HepG2 (cell line): ENCODE data around the gene C6orf132. TPM values are rescaled to one million over a fixed set of nuclear protein-coding genes. Genes with fewer than 3 reads are reported as not detected.

Experiments
- ATAC-seq: fragments of 200-7000 bp; cut with Tn5 transposase; 3 replicates; pipeline ENCODE4 v1.9.1; 2020; ENCODE audit warnings: mild to moderate bottlenecking, moderate library complexity
- BruUV-seq: library from RNA; stranded (reverse); fragments of 400-500 nt; replicated peaks from 2 replicates; lab custom pipeline; 2021; lab: Mats Ljungman, UMichigan
- CTCF ChIA-PET: fragments of 300-600 bp; formaldehyde crosslinking; extraction: SDS; loops from one replicate; lab custom pipeline; 2021; ENCODE audit warnings: low total read pairs, inconsistent platforms, low intra/inter-chr PET ratio; lab: Yijun Ruan, JAX
- POLR2A ChIA-PET: fragments of 350-600 bp; sonication (Branson Sonifier 250); formaldehyde crosslinking; loops from one replicate; lab custom pipeline; 2020; ENCODE audit warnings: antibody characterized with exemption, inconsistent platforms; lab: Yijun Ruan, JAX
- DNase-seq: peaks from one replicate; pipeline ENCODE4 v3.0.0-alpha.2; 2015; ENCODE audit warnings: low spot score
- FAIRE-seq: peaks from 3 replicates; lab custom pipeline; 2011; peaks lifted over from hg19 to GRCh38; lab: Jason Lieb, UNC
- H2AFZ ChIP-seq: one replicate; pipeline ENCODE4 v1.6.1; 2011; ENCODE audit warnings: low read length, inconsistent platforms
- H3K27ac ChIP-seq: fragments of 300-600 bp; 3 replicates; pipeline ENCODE4 v1.8.0; 2011; ENCODE audit warnings: mixed run types, mild to moderate bottlenecking, mixed read lengths, low read length, inconsistent platforms; ENCODE audit not compliant: insufficient read depth; ENCODE audit errors: extremely low read length
- H3K27me3 ChIP-seq, 2 experiments: fragments of 200-600 bp in 1 of 2; 2 replicates in 1 of 2; 3 replicates in 1 of 2; pipeline versions ENCODE4 v1.6.0 to v1.8.0; 2011; ENCODE audit warnings: low read length in 2 of 2, mild to moderate bottlenecking in 2 of 2, moderate library complexity in 2 of 2, inconsistent platforms in 1 of 2; ENCODE audit not compliant: insufficient read depth in 2 of 2, control insufficient read depth in 1 of 2
- H3K36me3 ChIP-seq, 2 experiments: fragments of 200-600 bp in 1 of 2; replicated peaks in 1 of 2; 2 replicates in 1 of 2; 3 replicates in 1 of 2; pipeline versions ENCODE4 v1.5.1 to v1.8.0; 2011; ENCODE audit warnings: low read length in 2 of 2, inconsistent platforms in 1 of 2; ENCODE audit not compliant: insufficient read depth in 2 of 2, control insufficient read depth in 1 of 2
- H3K4me1 ChIP-seq: 2 replicates; pipeline ENCODE4 v1.5.1; 2012; ENCODE audit warnings: low read length, inconsistent platforms; ENCODE audit not compliant: insufficient read depth
- H3K4me2 ChIP-seq: 2 replicates; pipeline ENCODE4 v1.6.0; 2011; ENCODE audit warnings: low read depth, low read length, inconsistent platforms
- H3K4me3 ChIP-seq, 3 experiments: fragments of 200-600 bp in 1 of 3; sonication (generic), shearing (Covaris generic) in 1 of 3; replicated peaks in 1 of 3; 2 replicates each; pipeline ENCODE4 v1.5.1; 2011 to 2016; ENCODE audit warnings: low read length in 3 of 3, inconsistent platforms in 2 of 3, low read depth in 2 of 3, mild to moderate bottlenecking in 2 of 3, control low read depth in 1 of 3, mixed read lengths in 1 of 3; ENCODE audit not compliant: insufficient read depth in 1 of 3
- H3K79me2 ChIP-seq: one replicate; pipeline ENCODE4 v1.6.1; 2011; ENCODE audit warnings: low read length, inconsistent platforms; ENCODE audit not compliant: insufficient read depth
- H3K9ac ChIP-seq: 2 replicates; pipeline ENCODE4 v1.6.0; 2011; ENCODE audit warnings: mild to moderate bottlenecking, low read depth, low read length, inconsistent platforms; ENCODE audit not compliant: insufficient read depth
- H3K9me3 ChIP-seq: 2 replicates; pipeline ENCODE4 v1.5.1; 2012; ENCODE audit warnings: mild to moderate bottlenecking, low read length
- H4K20me1 ChIP-seq: 2 replicates; pipeline ENCODE4 v1.6.0; 2011; ENCODE audit warnings: inconsistent platforms, mild to moderate bottlenecking, low read length, moderate library complexity; ENCODE audit not compliant: insufficient read depth
- AFF4 ChIP-seq: sonication (generic); formaldehyde crosslinking; IDR thresholded peaks from 2 replicates; pipeline ENCODE4 v1.4.0; 2020; ENCODE audit warnings: missing genetic modification reagents
- HNF4A ChIP-seq: sonication (generic); formaldehyde crosslinking; IDR thresholded peaks from 2 replicates; pipeline ENCODE4 v1.4.0; 2020; ENCODE audit warnings: missing genetic modification reagents
- KLF13 ChIP-seq: sonication (generic); formaldehyde crosslinking; IDR thresholded peaks from 2 replicates; pipeline ENCODE4 v1.4.0; 2020; ENCODE audit warnings: mild to moderate bottlenecking, missing genetic modification reagents
- KLF9 ChIP-seq: IDR thresholded peaks from 2 replicates; pipeline ENCODE4 v1.6.1; 2016; ENCODE audit warnings: low read depth
- MATR3 ChIP-seq: sonication (generic); formaldehyde crosslinking; IDR thresholded peaks from 2 replicates; pipeline ENCODE4 v1.4.0; 2020; ENCODE audit warnings: missing genetic modification reagents
- NFKB2 ChIP-seq: sonication (generic); formaldehyde crosslinking; IDR thresholded peaks from 2 replicates; pipeline ENCODE4 v1.4.0; 2020; ENCODE audit warnings: missing genetic modification reagents, borderline replicate concordance
- NR2C2 ChIP-seq: sonication (generic); formaldehyde crosslinking; IDR thresholded peaks from 2 replicates; pipeline ENCODE4 v1.4.0; 2020; ENCODE audit warnings: missing genetic modification reagents, mild to moderate bottlenecking, moderate library complexity, borderline replicate concordance
- RARG ChIP-seq: sonication (generic); formaldehyde crosslinking; IDR thresholded peaks from 2 replicates; pipeline ENCODE4 v1.4.0; 2020; ENCODE audit warnings: low read depth, mild to moderate bottlenecking, missing genetic modification reagents
- SSRP1 ChIP-seq: IDR thresholded peaks from 2 replicates; pipeline ENCODE4 v1.6.1; 2016; ENCODE audit warnings: control low read depth
- TCF7L2 ChIP-seq: IDR thresholded peaks from 2 replicates; pipeline ENCODE4 v1.6.1; 2011; ENCODE audit warnings: mild to moderate bottlenecking, low read depth, low read length, moderate library complexity
- ZBTB26 ChIP-seq: IDR thresholded peaks from 2 replicates; pipeline ENCODE4 v1.6.1; 2016; ENCODE audit warnings: missing compliant biosample characterization, missing genetic modification reagents, borderline replicate concordance
- ZNF496 ChIP-seq: sonication (generic); formaldehyde crosslinking; IDR thresholded peaks from 2 replicates; pipeline ENCODE4 v1.8.1; 2023; ENCODE audit warnings: mild to moderate bottlenecking, moderate library complexity, missing genetic modification reagents; ENCODE audit not compliant: insufficient replicate concordance
- ZNF577 ChIP-seq: sonication (generic); formaldehyde crosslinking; IDR thresholded peaks from 2 replicates; pipeline ENCODE4 v1.4.0; 2020; ENCODE audit warnings: mild to moderate bottlenecking, low read depth, missing genetic modification reagents, borderline replicate concordance
- ZNF713 ChIP-seq: sonication (generic); formaldehyde crosslinking; IDR thresholded peaks from 2 replicates; pipeline ENCODE4 v1.4.0; 2020; ENCODE audit warnings: mild to moderate bottlenecking, missing genetic modification reagents
- ZNF720 ChIP-seq: sonication (generic); formaldehyde crosslinking; IDR thresholded peaks from 2 replicates; pipeline ENCODE4 v1.4.0; 2020; ENCODE audit warnings: missing genetic modification reagents
- WGBS: methylation state at CpG from one replicate; pipeline ENCODE4 v1.1.6; 2017; ENCODE audit warnings: low lambda C conversion rate; 5-methylcytosine and 5-hydroxymethylcytosine counted together
- in situ Hi-C: cut with HindIII; loops from 2 replicates; pipeline ENCODE4 v1.10.0; 2017; ENCODE audit warnings: low pct_unique_long_range_greater_than_20kb; ENCODE audit not compliant: extremely low pct_ligation_motif_present
- intact Hi-C: fragments of 100-400 bp; cut with micrococcal nuclease; formaldehyde crosslinking; loops from one replicate; pipeline ENCODE4 v1.10.0; 2022; ENCODE audit not compliant: unreplicated experiment
- polyA plus RNA-seq, 8 experiments: library from polyadenylated mRNA; depleted of rRNA in 3 of 8; stranded (reverse) in 7 of 8; unstranded in 1 of 8; fragments of >200 nt; fragmentation: Illumina TruSeq in 4 of 8; extraction: Trizol in 4 of 8; gene quantifications; 2 replicates each; pipeline versions ENCODE4 v1.2.1 to v1.2.3, GENCODE V29; 2011 to 2016; ENCODE audit warnings: low read depth in 4 of 8, missing spikeins in 1 of 8, mixed read lengths in 1 of 8; ENCODE audit not compliant: insufficient read depth in 1 of 8
- total RNA-seq, 5 experiments: library from RNA; depleted of rRNA; stranded (reverse); fragments of >200 nt; fragmentation: Illumina TruSeq; extraction: Trizol; gene quantifications; 2 replicates each; pipeline ENCODE4 v1.2.3, GENCODE V29; 2016; ENCODE audit warnings: low read depth in 1 of 5

The C6orf132 gene
- total and polyA plus RNA-seq, 2 of the 13 experiments (the other 11 are each of a cell fraction or from before 2014, with no cell fraction given), result 0.78 to 3.0 TPM

GRCh38 chr6:42173101-42173500, 30.7 kb upstream of the C6orf132 start, which contains the start of gene GUCA1A:
Gene GUCA1A, plus strand, starts transcription at chr6:42173364. Its CDS starts 250 bp downstream, at chr6:42173614.
- Histone ChIP-seq H3K27me3 (peaks cover 2 to 3% of the 10 kb centered on the region in 2 experiments; a peak in 2 of 5 replicates), H3K9ac (no peak within 1 kb of the TSS), H3K36me3 (no peaks in the 10 kb centered on the region), H3K27ac (no peak within 1 kb of the TSS), H2AFZ (no peak within 1 kb of the TSS), H3K4me2 (no peak within 1 kb of the TSS), H3K9me3 (no peaks in the 10 kb centered on the region), H4K20me1 (no peaks in the 10 kb centered on the region), H3K4me3 (no peak within 1 kb of the TSS), H3K4me1 (no peaks in the 10 kb centered on the region), H3K79me2 (no peaks in the 10 kb centered on the region)
- POLR2A ChIA-PET, result no interaction called here
- DNase-seq (no peak), ATAC-seq (no peak), FAIRE-seq (no peak)
- intact Hi-C loops (no loop called here), in situ Hi-C loops (no loop called here)
- CTCF ChIA-PET, result no interaction called here
- 45% methylated on average over 2 of the region's 2 CpGs for WGBS
- no TSS peak for BruUV-seq
- TF ChIP-seq ZNF496 (CRISPR knock-in tag) (no peak), TCF7L2 (no peak), SSRP1 (CRISPR knock-in tag) (no peak), KLF13 (CRISPR knock-in tag) (no peak), ZNF577 (CRISPR knock-in tag) (no peak), NFKB2 (CRISPR knock-in tag) (no peak), ZNF720 (CRISPR knock-in tag) (no peak), MATR3 (CRISPR knock-in tag) (no peak), NR2C2 (CRISPR knock-in tag) (no peak), AFF4 (CRISPR knock-in tag) (no peak), HNF4A (CRISPR knock-in tag) (no peak), KLF9 (no peak), ZBTB26 (CRISPR knock-in tag) (no peak), RARG (no peak), ZNF713 (CRISPR knock-in tag) (no peak)
